HepG2 (cell line): ENCODE results near the gene ITGAE. TPM values are rescaled to one million over a fixed set of nuclear protein-coding genes. Genes with fewer than 3 reads are reported as not detected.
A peak's percentile ranks its signal among the peaks of the same experiment; 100 is the strongest.

Experiments
- ELF4 ChIP-seq: sonication (generic); formaldehyde crosslinking; IDR thresholded peaks from 2 replicates; pipeline ENCODE4 v1.5.0; 2020; ENCODE audit warnings: missing genetic modification reagents, mild to moderate bottlenecking, moderate library complexity, borderline replicate concordance
- MEF2D ChIP-seq: sonication (generic); formaldehyde crosslinking; IDR thresholded peaks from 2 replicates; pipeline ENCODE4 v1.5.1; 2020; ENCODE audit warnings: mild to moderate bottlenecking, missing genetic modification reagents
- NR2C2 ChIP-seq: sonication (generic); formaldehyde crosslinking; IDR thresholded peaks from 2 replicates; pipeline ENCODE4 v1.4.0; 2020; ENCODE audit warnings: missing genetic modification reagents, mild to moderate bottlenecking, moderate library complexity, borderline replicate concordance
- PPARG ChIP-seq: conservative IDR thresholded peaks from 2 replicates; pipeline ENCODE4 v1.6.1; 2016; ENCODE audit warnings: missing biosample characterization, missing genetic modification reagents
- TFE3 ChIP-seq: IDR thresholded peaks from 2 replicates; pipeline ENCODE4 v1.6.1; 2016
- TP53 ChIP-seq: sonication (generic); formaldehyde crosslinking; conservative IDR thresholded peaks from 2 replicates; pipeline ENCODE4 v1.4.0; 2020; ENCODE audit warnings: missing genetic modification reagents
- ZBTB34 ChIP-seq: sonication (generic); formaldehyde crosslinking; IDR thresholded peaks from 2 replicates; pipeline ENCODE4 v1.8.0; 2022; ENCODE audit warnings: mild to moderate bottlenecking, missing genetic modification reagents
- ZNF121 ChIP-seq: sonication (generic); formaldehyde crosslinking; IDR thresholded peaks from 2 replicates; pipeline ENCODE4 v1.5.0; 2020; ENCODE audit warnings: mild to moderate bottlenecking, missing genetic modification reagents
- ZNF367 ChIP-seq: sonication (generic); formaldehyde crosslinking; IDR thresholded peaks from 2 replicates; pipeline ENCODE4 v1.4.0; 2020; ENCODE audit warnings: missing genetic modification reagents, borderline replicate concordance
- polyA plus RNA-seq, 8 experiments: library from polyadenylated mRNA; depleted of rRNA in 3 of 8; stranded (reverse) in 7 of 8; unstranded in 1 of 8; fragments of >200 nt; fragmentation: Illumina TruSeq in 4 of 8; extraction: Trizol in 4 of 8; gene quantifications; 2 replicates each; pipeline versions ENCODE4 v1.2.1 to v1.2.3, GENCODE V29; 2011 to 2016; ENCODE audit warnings: low read depth in 4 of 8, missing spikeins in 1 of 8, mixed read lengths in 1 of 8; ENCODE audit not compliant: insufficient read depth in 1 of 8
- total RNA-seq, 5 experiments: library from RNA; depleted of rRNA; stranded (reverse); fragments of >200 nt; fragmentation: Illumina TruSeq; extraction: Trizol; gene quantifications; 2 replicates each; pipeline ENCODE4 v1.2.3, GENCODE V29; 2016; ENCODE audit warnings: low read depth in 1 of 5
- TF ChIP-seq, protein P1 (sequence below): sonication (generic); formaldehyde crosslinking; IDR thresholded peaks from 2 replicates; pipeline ENCODE4 v1.4.0; 2020; ENCODE audit warnings: missing genetic modification reagents

ITGAE gene
- total and polyA plus RNA-seq, 2 of the 13 experiments (the other 11 are each of a cell fraction or from before 2014, with no cell fraction given) = 42.3 to 49.0 TPM

- TF ChIP-seq ZBTB34 (no peak), TP53 (CRISPR knock-in tag) (no peak), ZNF121 (CRISPR knock-in tag) (no peak), ZNF367 (CRISPR knock-in tag) (no peak), MEF2D (CRISPR knock-in tag) (no peak), ELF4 (no peak), TFE3 (CRISPR knock-in tag) (no peak), PPARG (CRISPR knock-in tag) (0 out of 2 replicates have a peak, but pooled peaks have one; percentile 6), NR2C2 (CRISPR knock-in tag) (peak; percentile 1; the same call in 1 of the 2 replicates)
- TF ChIP-seq, protein P1, sequence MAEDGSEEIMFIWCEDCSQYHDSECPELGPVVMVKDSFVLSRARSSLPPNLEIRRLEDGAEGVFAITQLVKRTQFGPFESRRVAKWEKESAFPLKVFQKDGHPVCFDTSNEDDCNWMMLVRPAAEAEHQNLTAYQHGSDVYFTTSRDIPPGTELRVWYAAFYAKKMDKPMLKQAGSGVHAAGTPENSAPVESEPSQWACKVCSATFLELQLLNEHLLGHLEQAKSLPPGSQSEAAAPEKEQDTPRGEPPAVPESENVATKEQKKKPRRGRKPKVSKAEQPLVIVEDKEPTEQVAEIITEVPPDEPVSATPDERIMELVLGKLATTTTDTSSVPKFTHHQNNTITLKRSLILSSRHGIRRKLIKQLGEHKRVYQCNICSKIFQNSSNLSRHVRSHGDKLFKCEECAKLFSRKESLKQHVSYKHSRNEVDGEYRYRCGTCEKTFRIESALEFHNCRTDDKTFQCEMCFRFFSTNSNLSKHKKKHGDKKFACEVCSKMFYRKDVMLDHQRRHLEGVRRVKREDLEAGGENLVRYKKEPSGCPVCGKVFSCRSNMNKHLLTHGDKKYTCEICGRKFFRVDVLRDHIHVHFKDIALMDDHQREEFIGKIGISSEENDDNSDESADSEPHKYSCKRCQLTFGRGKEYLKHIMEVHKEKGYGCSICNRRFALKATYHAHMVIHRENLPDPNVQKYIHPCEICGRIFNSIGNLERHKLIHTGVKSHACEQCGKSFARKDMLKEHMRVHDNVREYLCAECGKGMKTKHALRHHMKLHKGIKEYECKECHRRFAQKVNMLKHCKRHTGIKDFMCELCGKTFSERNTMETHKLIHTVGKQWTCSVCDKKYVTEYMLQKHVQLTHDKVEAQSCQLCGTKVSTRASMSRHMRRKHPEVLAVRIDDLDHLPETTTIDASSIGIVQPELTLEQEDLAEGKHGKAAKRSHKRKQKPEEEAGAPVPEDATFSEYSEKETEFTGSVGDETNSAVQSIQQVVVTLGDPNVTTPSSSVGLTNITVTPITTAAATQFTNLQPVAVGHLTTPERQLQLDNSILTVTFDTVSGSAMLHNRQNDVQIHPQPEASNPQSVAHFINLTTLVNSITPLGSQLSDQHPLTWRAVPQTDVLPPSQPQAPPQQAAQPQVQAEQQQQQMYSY (CRISPR knock-in tag) = peak; percentile 62; the same call in 1 of the 2 replicates
- TF ChIP-seq, all 625 proteins: peak for 12
Observed at GRCh38 chr17:3803308-3803640, 2.3 kb upstream of the ITGAE start (continued).
